HepG2 (cell line): ENCODE results near the gene NOL4L.

Source experiments
- RAD21 ChIP-seq: fragments of 450-650 bp; formaldehyde crosslinking; IDR thresholded peaks from 2 replicates; pipeline ENCODE4 v1.5.0; 2020; ENCODE audit warnings: mild to moderate bottlenecking
- ZNF274 ChIP-seq: sonication (generic); formaldehyde crosslinking; IDR thresholded peaks from 2 replicates; pipeline ENCODE4 v1.5.1; 2020; ENCODE audit warnings: mild to moderate bottlenecking, missing genetic modification reagents
- TF ChIP-seq, protein P1 (sequence below): sonication (generic); formaldehyde crosslinking; IDR thresholded peaks from 2 replicates; pipeline ENCODE4 v1.4.0; 2020; ENCODE audit warnings: missing genetic modification reagents
- TF ChIP-seq, protein P2 (sequence below): IDR thresholded peaks from 2 replicates; pipeline ENCODE4 v1.6.1; 2012; ENCODE audit warnings: inconsistent platforms
- TF ChIP-seq, protein P3 (sequence below): sonication (generic); formaldehyde crosslinking; conservative IDR thresholded peaks from 2 replicates; pipeline ENCODE4 v1.4.0; 2020; ENCODE audit warnings: missing genetic modification reagents

DNA sequence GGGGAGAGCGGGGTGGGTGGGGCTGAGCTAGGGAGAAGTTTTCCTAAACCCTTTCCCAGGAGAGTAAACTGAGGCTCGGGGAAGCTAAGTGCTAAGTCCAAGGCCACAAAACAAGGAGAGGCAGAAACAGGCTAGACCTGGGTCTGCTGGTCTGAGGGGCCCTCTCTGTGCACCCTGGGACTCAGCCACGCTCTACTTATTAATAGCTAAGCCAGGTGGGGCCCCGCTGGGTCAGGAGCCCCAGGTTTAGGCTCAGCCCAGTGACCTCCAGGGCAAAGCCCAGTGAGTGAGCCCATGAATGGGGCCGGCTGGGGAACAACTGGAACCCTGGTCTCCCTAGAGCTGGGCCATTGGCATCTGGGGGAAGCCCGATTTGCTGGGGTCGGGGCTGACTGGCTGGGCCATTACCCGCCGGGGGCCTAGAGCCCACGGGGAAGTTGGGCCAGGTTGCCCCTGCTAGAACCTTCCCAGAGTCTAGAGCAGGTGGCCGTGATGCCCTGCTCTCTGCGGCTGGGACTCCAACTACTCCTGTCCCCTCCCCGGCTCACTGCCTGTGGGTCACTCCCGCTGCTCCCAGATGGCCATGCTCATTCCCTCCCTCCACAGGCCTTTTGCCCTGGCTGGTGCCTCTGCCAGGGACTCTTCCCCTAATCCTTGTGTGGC lies 24.1 kb upstream of the NOL4L start:
- TF ChIP-seq ZNF274 (CRISPR knock-in tag), result no peak
- no peak for TF ChIP-seq RAD21 (CRISPR knock-in tag)
- TF ChIP-seq, protein P1, sequence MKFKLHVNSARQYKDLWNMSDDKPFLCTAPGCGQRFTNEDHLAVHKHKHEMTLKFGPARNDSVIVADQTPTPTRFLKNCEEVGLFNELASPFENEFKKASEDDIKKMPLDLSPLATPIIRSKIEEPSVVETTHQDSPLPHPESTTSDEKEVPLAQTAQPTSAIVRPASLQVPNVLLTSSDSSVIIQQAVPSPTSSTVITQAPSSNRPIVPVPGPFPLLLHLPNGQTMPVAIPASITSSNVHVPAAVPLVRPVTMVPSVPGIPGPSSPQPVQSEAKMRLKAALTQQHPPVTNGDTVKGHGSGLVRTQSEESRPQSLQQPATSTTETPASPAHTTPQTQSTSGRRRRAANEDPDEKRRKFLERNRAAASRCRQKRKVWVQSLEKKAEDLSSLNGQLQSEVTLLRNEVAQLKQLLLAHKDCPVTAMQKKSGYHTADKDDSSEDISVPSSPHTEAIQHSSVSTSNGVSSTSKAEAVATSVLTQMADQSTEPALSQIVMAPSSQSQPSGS (CRISPR knock-in tag), result no peak
- TF ChIP-seq, protein P2, sequence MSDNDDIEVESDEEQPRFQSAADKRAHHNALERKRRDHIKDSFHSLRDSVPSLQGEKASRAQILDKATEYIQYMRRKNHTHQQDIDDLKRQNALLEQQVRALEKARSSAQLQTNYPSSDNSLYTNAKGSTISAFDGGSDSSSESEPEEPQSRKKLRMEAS, result no peak
- TF ChIP-seq, protein P3, sequence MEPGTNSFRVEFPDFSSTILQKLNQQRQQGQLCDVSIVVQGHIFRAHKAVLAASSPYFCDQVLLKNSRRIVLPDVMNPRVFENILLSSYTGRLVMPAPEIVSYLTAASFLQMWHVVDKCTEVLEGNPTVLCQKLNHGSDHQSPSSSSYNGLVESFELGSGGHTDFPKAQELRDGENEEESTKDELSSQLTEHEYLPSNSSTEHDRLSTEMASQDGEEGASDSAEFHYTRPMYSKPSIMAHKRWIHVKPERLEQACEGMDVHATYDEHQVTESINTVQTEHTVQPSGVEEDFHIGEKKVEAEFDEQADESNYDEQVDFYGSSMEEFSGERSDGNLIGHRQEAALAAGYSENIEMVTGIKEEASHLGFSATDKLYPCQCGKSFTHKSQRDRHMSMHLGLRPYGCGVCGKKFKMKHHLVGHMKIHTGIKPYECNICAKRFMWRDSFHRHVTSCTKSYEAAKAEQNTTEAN (CRISPR knock-in tag), result no peak
